Liver (tissue), 9 donors: ENCODE results near the gene DDX25. TPM values are rescaled to one million over a fixed set of nuclear protein-coding genes. Genes with fewer than 3 reads are reported as not detected.

ENCODE experiments used
- DNase-seq: peaks from one replicate; pipeline ENCODE4 v3.0.0-alpha.2; 2017; ENCODE audit warnings: low spot score
- H3K27ac ChIP-seq, 2 donors: one replicate each; pipeline ENCODE4 v1.7.0; 2013; ENCODE audit warnings: inconsistent platforms in 2 of 2, low read length in 2 of 2, control low read depth in 1 of 2, low read depth in 1 of 2, mild to moderate bottlenecking in 1 of 2
- H3K27me3 ChIP-seq, 4 donors: one replicate each; pipeline versions ENCODE4 v1.6.1 to v1.7.0; 2013; ENCODE audit warnings: low read length in 3 of 4, inconsistent platforms in 1 of 4, mild to moderate bottlenecking in 1 of 4, moderate library complexity in 1 of 4; ENCODE audit not compliant: control insufficient read depth in 4 of 4, insufficient read depth in 4 of 4
- H3K36me3 ChIP-seq, 4 donors: one replicate each; pipeline versions ENCODE4 v1.6.1 to v1.7.0; 2013; ENCODE audit warnings: low read length in 3 of 4, mild to moderate bottlenecking in 3 of 4, low read depth in 1 of 4, moderate library complexity in 1 of 4; ENCODE audit not compliant: control insufficient read depth in 4 of 4, insufficient read depth in 3 of 4
- H3K4me1 ChIP-seq, 4 donors: one replicate each; pipeline versions ENCODE4 v1.6.1 to v1.7.0; 2013; ENCODE audit warnings: low read length in 3 of 4, mild to moderate bottlenecking in 3 of 4, moderate library complexity in 1 of 4; ENCODE audit not compliant: control insufficient read depth in 4 of 4, insufficient read depth in 4 of 4
- H3K4me3 ChIP-seq, 3 donors: one replicate each; pipeline versions ENCODE4 v1.6.1 to v1.7.0; 2013; ENCODE audit warnings: low read length in 3 of 3, control low read depth in 1 of 3, low read depth in 1 of 3, mild to moderate bottlenecking in 1 of 3
- H3K9ac ChIP-seq, 2 donors: one replicate each; pipeline ENCODE4 v1.7.0; 2013; ENCODE audit warnings: low read length in 2 of 2, mild to moderate bottlenecking in 2 of 2, moderate library complexity in 2 of 2, control low read depth in 1 of 2, low read depth in 1 of 2
- H3K9me3 ChIP-seq, 4 donors: one replicate each; pipeline versions ENCODE4 v1.6.1 to v1.7.0; 2013; ENCODE audit warnings: low read length in 3 of 4; ENCODE audit not compliant: control insufficient read depth in 4 of 4
- ATF3 ChIP-seq: IDR thresholded peaks from 2 replicates; pipeline ENCODE4 v1.6.1; 2016; ENCODE audit warnings: antibody characterized with exemption
- EGR1 ChIP-seq, 2 donors: IDR thresholded peaks; 2 replicates each; pipeline ENCODE4 v1.6.1; 2016 to 2018; ENCODE audit warnings: antibody characterized with exemption in 2 of 2, low read depth in 2 of 2
- FOXA1 ChIP-seq: IDR thresholded peaks from 2 replicates; pipeline ENCODE4 v1.6.1; 2016; ENCODE audit warnings: antibody characterized with exemption
- FOXA2 ChIP-seq: IDR thresholded peaks from 2 replicates; pipeline ENCODE4 v1.6.1; 2016; ENCODE audit warnings: antibody characterized with exemption
- GABPA ChIP-seq, 2 donors: IDR thresholded peaks in 1 of 2; conservative IDR thresholded peaks in 1 of 2; 2 replicates each; pipeline ENCODE4 v1.6.1; 2016; ENCODE audit warnings: antibody characterized with exemption in 2 of 2, mild to moderate bottlenecking in 1 of 2, moderate library complexity in 1 of 2
- HNF4A ChIP-seq, 2 donors: conservative IDR thresholded peaks; 2 replicates each; pipeline ENCODE4 v1.6.1; 2016; ENCODE audit warnings: antibody characterized with exemption in 2 of 2, mild to moderate bottlenecking in 2 of 2
- HNF4G ChIP-seq: IDR thresholded peaks from 2 replicates; pipeline ENCODE4 v1.6.1; 2016; ENCODE audit warnings: antibody characterized with exemption
- JUND ChIP-seq, 2 donors: IDR thresholded peaks; 2 replicates each; pipeline ENCODE4 v1.6.1; 2016; ENCODE audit warnings: antibody characterized with exemption in 2 of 2
- MAX ChIP-seq: IDR thresholded peaks from 2 replicates; pipeline ENCODE4 v1.6.1; 2016; ENCODE audit warnings: antibody characterized with exemption
- NR2F2 ChIP-seq: IDR thresholded peaks from 2 replicates; pipeline ENCODE4 v1.6.1; 2016; ENCODE audit warnings: antibody characterized with exemption
- RAD21 ChIP-seq, 2 donors: IDR thresholded peaks; 2 replicates each; pipeline ENCODE4 v1.6.1; 2016; ENCODE audit warnings: antibody characterized with exemption in 2 of 2, mild to moderate bottlenecking in 2 of 2
- REST ChIP-seq: IDR thresholded peaks from 2 replicates; pipeline ENCODE4 v1.6.1; 2016; ENCODE audit warnings: antibody characterized with exemption, mild to moderate bottlenecking
- RXRA ChIP-seq, 2 donors: IDR thresholded peaks; 2 replicates each; pipeline ENCODE4 v1.6.1; 2017 to 2018; ENCODE audit warnings: antibody characterized with exemption in 2 of 2, mild to moderate bottlenecking in 1 of 2
- SP1 ChIP-seq: IDR thresholded peaks from 2 replicates; pipeline ENCODE4 v1.6.1; 2018; ENCODE audit warnings: antibody characterized with exemption, mild to moderate bottlenecking
- TAF1 ChIP-seq: conservative IDR thresholded peaks from 2 replicates; pipeline ENCODE4 v1.6.1; 2016; ENCODE audit warnings: antibody characterized with exemption, mild to moderate bottlenecking
- YY1 ChIP-seq: IDR thresholded peaks from 2 replicates; pipeline ENCODE4 v1.6.1; 2016; ENCODE audit warnings: antibody characterized with exemption, mild to moderate bottlenecking
- WGBS: extraction: QIAGEN DNeasy Blood & Tissue Kit; methylation state at CpG from one replicate; pipeline ENCODE4 v1.1.7; 2013; 5-methylcytosine and 5-hydroxymethylcytosine counted together
- polyA plus RNA-seq, 2 donors: library from polyadenylated mRNA; stranded (reverse) in 1 of 2; unstranded in 1 of 2; fragments of 200-250 nt in 1 of 2; fragments of >200 nt in 1 of 2; fragmentation: Nextera tagmentation in 1 of 2; extraction: Ambion mirVana in 1 of 2; gene quantifications; one replicate each; pipeline versions ENCODE4 v1.2.1 to v1.2.3, GENCODE V29; 2013 to 2015
- total RNA-seq, 2 donors: library from RNA; depleted of rRNA; stranded (reverse); fragments of >200 nt; gene quantifications; one replicate each; pipeline ENCODE4 v1.2.3, GENCODE V29; 2014
- TF ChIP-seq, protein P1 (sequence below): fragments of 150-350 bp; IDR thresholded peaks from 2 replicates; pipeline ENCODE4 v1.5.1; 2017; ENCODE audit warnings: improper control_type of control experiment, low read depth, low read length; ENCODE audit not compliant: missing input control
- TF ChIP-seq, protein P2 (sequence below): IDR thresholded peaks from 2 replicates; pipeline ENCODE4 v1.6.1; 2016; ENCODE audit warnings: antibody characterized with exemption
- donor health status: healthy.
- donor health status: healthy.
- donor health status: healthy.
- donor health status: healthy.
- donor health status: healthy.

DDX25 gene
- total and polyA plus RNA-seq, 4 donors, result 0.07 to 0.79 (median 0.31) TPM

DNA sequence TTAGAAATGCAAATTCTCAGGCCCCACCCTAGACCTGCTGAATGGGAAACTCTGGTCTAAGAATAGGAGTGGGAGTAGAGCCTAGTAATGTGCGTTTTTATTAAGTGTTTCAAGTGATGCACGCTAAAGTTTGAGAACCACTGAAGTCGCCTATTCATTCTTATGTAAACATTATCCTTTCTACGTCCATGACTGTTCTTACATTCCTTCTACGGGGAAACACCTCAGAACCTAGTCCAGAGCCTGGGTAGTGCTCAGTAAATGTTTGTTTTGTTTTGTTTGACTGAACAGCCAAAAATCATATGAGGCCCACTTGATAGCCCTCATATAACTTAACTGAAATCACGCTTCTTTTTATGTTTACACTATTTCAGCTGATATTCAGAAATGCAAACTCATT is 71.3 kb downstream of the DDX25 start:
- Histone ChIP-seq H3K36me3 (no peaks in the 10 kb centered on the region), H3K9ac (no peak overlapping the region), H3K27ac (no peak overlapping the region), H3K27me3 (no peaks in the 10 kb centered on the region), H3K4me1 (peaks cover 0 to 13% (median 6%) of the 10 kb centered on the region in 4 donors), H3K9me3 (no peaks in the 10 kb centered on the region), H3K4me3 (no peak overlapping the region)
- 89% methylated on average over 6 of the region's 6 CpGs for WGBS
- no peak for DNase-seq
- TF ChIP-seq GABPA (IDR thresholded peaks at IDR 0.05 in 1 of 2, conservative IDR thresholded peaks at IDR 0.05 in 1 of 2) (no peak), MAX (no peak), FOXA1 (no peak), HNF4A (conservative IDR thresholded peaks at IDR 0.05) (no peak), NR2F2 (no peak), JUND (IDR thresholded peaks at IDR 0.05) (no peak), SP1 (no peak), REST (no peak), HNF4G (no peak), FOXA2 (no peak), RAD21 (IDR thresholded peaks at IDR 0.05) (no peak), RXRA (IDR thresholded peaks at IDR 0.05) (no peak), YY1 (no peak), ATF3 (no peak), TAF1 (no peak), EGR1 (IDR thresholded peaks at IDR 0.05; ENCODE audit: low read depth in 2 of 2) (no peak)
- TF ChIP-seq, protein P1, sequence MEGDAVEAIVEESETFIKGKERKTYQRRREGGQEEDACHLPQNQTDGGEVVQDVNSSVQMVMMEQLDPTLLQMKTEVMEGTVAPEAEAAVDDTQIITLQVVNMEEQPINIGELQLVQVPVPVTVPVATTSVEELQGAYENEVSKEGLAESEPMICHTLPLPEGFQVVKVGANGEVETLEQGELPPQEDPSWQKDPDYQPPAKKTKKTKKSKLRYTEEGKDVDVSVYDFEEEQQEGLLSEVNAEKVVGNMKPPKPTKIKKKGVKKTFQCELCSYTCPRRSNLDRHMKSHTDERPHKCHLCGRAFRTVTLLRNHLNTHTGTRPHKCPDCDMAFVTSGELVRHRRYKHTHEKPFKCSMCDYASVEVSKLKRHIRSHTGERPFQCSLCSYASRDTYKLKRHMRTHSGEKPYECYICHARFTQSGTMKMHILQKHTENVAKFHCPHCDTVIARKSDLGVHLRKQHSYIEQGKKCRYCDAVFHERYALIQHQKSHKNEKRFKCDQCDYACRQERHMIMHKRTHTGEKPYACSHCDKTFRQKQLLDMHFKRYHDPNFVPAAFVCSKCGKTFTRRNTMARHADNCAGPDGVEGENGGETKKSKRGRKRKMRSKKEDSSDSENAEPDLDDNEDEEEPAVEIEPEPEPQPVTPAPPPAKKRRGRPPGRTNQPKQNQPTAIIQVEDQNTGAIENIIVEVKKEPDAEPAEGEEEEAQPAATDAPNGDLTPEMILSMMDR, result no peak
- TF ChIP-seq, protein P2, sequence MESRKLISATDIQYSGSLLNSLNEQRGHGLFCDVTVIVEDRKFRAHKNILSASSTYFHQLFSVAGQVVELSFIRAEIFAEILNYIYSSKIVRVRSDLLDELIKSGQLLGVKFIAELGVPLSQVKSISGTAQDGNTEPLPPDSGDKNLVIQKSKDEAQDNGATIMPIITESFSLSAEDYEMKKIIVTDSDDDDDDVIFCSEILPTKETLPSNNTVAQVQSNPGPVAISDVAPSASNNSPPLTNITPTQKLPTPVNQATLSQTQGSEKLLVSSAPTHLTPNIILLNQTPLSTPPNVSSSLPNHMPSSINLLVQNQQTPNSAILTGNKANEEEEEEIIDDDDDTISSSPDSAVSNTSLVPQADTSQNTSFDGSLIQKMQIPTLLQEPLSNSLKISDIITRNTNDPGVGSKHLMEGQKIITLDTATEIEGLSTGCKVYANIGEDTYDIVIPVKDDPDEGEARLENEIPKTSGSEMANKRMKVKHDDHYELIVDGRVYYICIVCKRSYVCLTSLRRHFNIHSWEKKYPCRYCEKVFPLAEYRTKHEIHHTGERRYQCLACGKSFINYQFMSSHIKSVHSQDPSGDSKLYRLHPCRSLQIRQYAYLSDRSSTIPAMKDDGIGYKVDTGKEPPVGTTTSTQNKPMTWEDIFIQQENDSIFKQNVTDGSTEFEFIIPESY, result no peak
